K562 (cell line): Measurements from ENCODE around the gene VPS35L. TPM values are rescaled to one million over a fixed set of nuclear protein-coding genes. Genes with fewer than 3 reads are reported as not detected.

ENCODE experiments used
- ATAC-seq: fragments of 200-7000 bp; cut with Tn5 transposase; 3 replicates; pipeline ENCODE4 v1.9.1; 2020; ENCODE audit warnings: moderate library complexity
- BruUV-seq: library from RNA; stranded (reverse); fragments of 400-500 nt; replicated peaks from 2 replicates; lab custom pipeline; 2021; lab: Mats Ljungman, UMichigan
- CTCF ChIA-PET: fragments of 300-600 bp; formaldehyde crosslinking; extraction: SDS; loops from one replicate; lab custom pipeline; 2021; ENCODE audit warnings: low intra/inter-chr PET ratio; lab: Yijun Ruan, JAX
- POLR2A ChIA-PET: fragments of 300-600, 350-650 bp; sonication (Branson Sonifier 250); formaldehyde crosslinking; extraction: SDS; loops from one replicate; lab custom pipeline; 2021; ENCODE audit warnings: antibody characterized with exemption, inconsistent platforms; lab: Yijun Ruan, JAX
- DNase-seq, 4 experiments: peaks; one replicate each; pipeline versions ENCODE4 v3.0.0 to v3.0.0-alpha.2; 2011 to 2018; ENCODE audit warnings: low spot score in 3 of 4, mixed read lengths in 3 of 4; ENCODE audit errors: extremely low read depth in 1 of 4
- FAIRE-seq: peaks from 2 replicates; lab custom pipeline; 2011; peaks lifted over from hg19 to GRCh38; lab: Jason Lieb, UNC
- H2AFZ ChIP-seq: 2 replicates; pipeline ENCODE4 v1.6.0; 2011; ENCODE audit warnings: low read depth, low read length, control low read depth, inconsistent platforms
- H3K27ac ChIP-seq: fragments of 200-600 bp; 3 replicates; pipeline ENCODE4 v1.8.0; 2011; ENCODE audit warnings: low read depth, mild to moderate bottlenecking, control low read depth, inconsistent platforms, low read length, moderate library complexity, mixed read lengths; ENCODE audit errors: extremely low read depth
- H3K27me3 ChIP-seq, 2 experiments: fragments of 300-600 bp in 1 of 2; 2 replicates in 1 of 2; 3 replicates in 1 of 2; pipeline versions ENCODE4 v1.6.0 to v1.8.0; 2011; ENCODE audit warnings: inconsistent platforms in 2 of 2, low read length in 2 of 2, mild to moderate bottlenecking in 1 of 2, mixed read lengths in 1 of 2, moderate library complexity in 1 of 2; ENCODE audit not compliant: control insufficient read depth in 2 of 2, insufficient read depth in 2 of 2
- H3K36me3 ChIP-seq: fragments of 300-600 bp; 3 replicates; pipeline ENCODE4 v1.8.0; 2011; ENCODE audit warnings: mild to moderate bottlenecking, low read length, inconsistent platforms; ENCODE audit not compliant: control insufficient read depth, insufficient read depth
- H3K4me1 ChIP-seq, 2 experiments: fragments of 200-600 bp in 1 of 2; replicated peaks in 1 of 2; 2 replicates in 1 of 2; 3 replicates in 1 of 2; pipeline versions ENCODE4 v1.5.1 to v1.8.0; 2011; ENCODE audit warnings: inconsistent platforms in 2 of 2, low read length in 2 of 2, mild to moderate bottlenecking in 1 of 2, mixed read lengths in 1 of 2, moderate library complexity in 1 of 2; ENCODE audit not compliant: control insufficient read depth in 2 of 2, insufficient read depth in 2 of 2
- H3K4me2 ChIP-seq: 2 replicates; pipeline ENCODE4 v1.6.1; 2011; ENCODE audit warnings: low read length, control low read depth, inconsistent platforms, mixed read lengths; ENCODE audit not compliant: insufficient read depth
- H3K4me3 ChIP-seq: fragments of 200-600 bp; sonication (generic), shearing (Covaris generic); 2 replicates; pipeline ENCODE4 v1.5.1; 2016; ENCODE audit warnings: control low read depth, inconsistent platforms
- H3K79me2 ChIP-seq: fragments of 200-600 bp; 3 replicates; pipeline ENCODE4 v1.8.0; 2011; ENCODE audit warnings: low read length, inconsistent platforms; ENCODE audit not compliant: control insufficient read depth, insufficient read depth
- H3K9ac ChIP-seq, 2 experiments: 2 replicates each; pipeline versions ENCODE4 v1.6.0 to v1.6.1; 2011; ENCODE audit warnings: low read depth in 2 of 2, low read length in 2 of 2, control low read depth in 1 of 2, inconsistent platforms in 1 of 2, mild to moderate bottlenecking in 1 of 2, mixed read lengths in 1 of 2; ENCODE audit not compliant: insufficient read depth in 1 of 2
- H3K9me1 ChIP-seq: one replicate; pipeline ENCODE4 v1.6.0; 2011; ENCODE audit warnings: inconsistent platforms, mild to moderate bottlenecking, low read length, moderate library complexity; ENCODE audit not compliant: control insufficient read depth, insufficient read depth
- H3K9me3 ChIP-seq: replicated peaks from 2 replicates; pipeline ENCODE4 v1.5.1; 2011; ENCODE audit warnings: low read depth, low read length, inconsistent platforms; ENCODE audit not compliant: control insufficient read depth, insufficient read depth
- H4K20me1 ChIP-seq: replicated peaks from 2 replicates; pipeline ENCODE4 v1.6.1; 2011; ENCODE audit warnings: low read length, inconsistent platforms, mixed read lengths; ENCODE audit not compliant: control insufficient read depth, insufficient read depth
- GABPA ChIP-seq: fragments of 200-800 bp; sonication (Bioruptor generic); conservative IDR thresholded peaks from 2 replicates; pipeline ENCODE4 v1.6.1; 2016; ENCODE audit warnings: low read depth, missing genetic modification characterization, missing compliant biosample characterization
- MLX ChIP-seq, 2 experiments: fragments of 450-650 bp in 1 of 2; sonication (generic) in 1 of 2; formaldehyde crosslinking; conservative IDR thresholded peaks; 2 replicates each; pipeline versions ENCODE4 v1.4.0 to v1.8.1; 2020 to 2022; ENCODE audit warnings: mild to moderate bottlenecking in 1 of 2, missing genetic modification reagents in 1 of 2
- ZNF316 ChIP-seq: fragments of 450-650 bp; IDR thresholded peaks from 2 replicates; pipeline ENCODE4 v1.6.1; 2016
- ZNF780A ChIP-seq: fragments of 250-450 bp; sonication (Bioruptor Pico); IDR thresholded peaks from 2 replicates; pipeline ENCODE4 v1.5.0; 2021; ENCODE audit warnings: mild to moderate bottlenecking
- WGBS: fragments of 100-300 bp; shearing (Covaris generic); methylation state at CpG from one replicate; pipeline ENCODE4 v1.1.6; 2016; ENCODE audit warnings: low coverage, mixed read lengths; ENCODE audit not compliant: insufficient coverage; ENCODE audit errors: missing lambda C conversion rate; 5-methylcytosine and 5-hydroxymethylcytosine counted together
- in situ Hi-C: fragments of 300-500 bp; cut with MboI; formaldehyde crosslinking; loops from 4 replicates; pipeline ENCODE4 v1.15.0; 2018; ENCODE audit warnings: inconsistent platforms, mixed read lengths
- intact Hi-C: fragments of 100-400 bp; cut with micrococcal nuclease; formaldehyde crosslinking; loops from 2 replicates; pipeline ENCODE4 v1.14.2; 2022
- polyA plus RNA-seq, 8 experiments: library from polyadenylated mRNA; depleted of rRNA in 4 of 8; stranded (reverse) in 5 of 8; unstranded in 3 of 8; fragments of >200 nt; fragmentation: Nextera tagmentation in 2 of 8; fragmentation: Illumina TruSeq in 1 of 8; extraction: Ambion mirVana in 2 of 8; extraction: Trizol in 1 of 8; gene quantifications; 2 replicates each; pipeline versions ENCODE4 v1.2.1 to v1.2.3, GENCODE V29; 2011 to 2014; ENCODE audit warnings: inconsistent platforms in 1 of 8, missing spikeins in 1 of 8
- total RNA-seq, 7 experiments: library from RNA; depleted of rRNA in 6 of 7; stranded (reverse); fragments of >200 nt in 6 of 7; fragmentation: Illumina TruSeq in 2 of 7; extraction: Trizol in 2 of 7; gene quantifications; 2 replicates each; pipeline versions ENCODE4 v1.2.1 to v1.2.3, GENCODE V29; 2011 to 2021; ENCODE audit warnings: low replicate concordance in 1 of 7

Gene VPS35L
- total and polyA plus RNA-seq, 9 of the 15 experiments (the other 6 are each of a cell fraction or from before 2014, with no cell fraction given), result 10.2 to 30.4 (median 20.1) TPM

GRCh38 chr16:19705146-19705501, 149.6 kb downstream of the VPS35L start (continued):
- TF ChIP-seq MLX (CRISPR knock-in tag; conservative IDR thresholded peaks at IDR 0.05) (no peak), ZNF780A (CRISPR knock-in tag) (no peak)

GRCh38 chr16:19705843-19706242, 150.3 kb downstream of the VPS35L start:
- Histone ChIP-seq H4K20me1 (peaks cover 23% of the 10 kb centered on the region), H3K9ac (no peak overlapping the region), H3K9me3 (no peaks in the 10 kb centered on the region), H3K4me3 (no peak overlapping the region), H2AFZ (no peak overlapping the region), H3K36me3 (peaks cover 90% of the 10 kb centered on the region), H3K4me2 (no peak overlapping the region), H3K79me2 (peaks cover 22% of the 10 kb centered on the region), H3K27me3 (no peaks in the 10 kb centered on the region), H3K9me1 (peaks cover 6% of the 10 kb centered on the region), H3K4me1 (peaks cover 21 to 35% of the 10 kb centered on the region in 2 experiments; a peak in 4 of 5 replicates), H3K27ac (no peak overlapping the region)
- ChIA-PET CTCF (no interaction called here), POLR2A (interaction anchor here (0.6 to 0.9 kb wide), 4 partner anchors 9 to 138 kb away, joined by 3 to 4 read pairs (median 4); no protein-coding TSS in a partner anchor)
- DNase-seq (no peak), ATAC-seq (no peak), FAIRE-seq (no peak)
- TF ChIP-seq GABPA (no peak), ZNF316 (peak; percentile 21; the same call in 1 of the 2 replicates)
- 86% methylated on average over 5 of the region's 5 CpGs for WGBS
- in situ Hi-C loops, result no loop called here
- intact Hi-C loops, result no loop called here
- BruUV-seq, result no TSS peak
